HG02938 (cell line): ENCODE results near the gene COBL.

Source experiments
- ATAC-seq: cut with Tn5 transposase; IDR thresholded peaks from one replicate; pipeline ENCODE4 v1.9.1; 2021; ENCODE audit warnings: mild to moderate bottlenecking, moderate library complexity; ENCODE audit not compliant: unreplicated experiment

Gene COBL

GRCh38 chr7:51062222-51062987 lies 254.2 kb downstream of the COBL start:
- ATAC-seq, result no peak

GRCh38 chr7:51060536-51060935 lies 256.1 kb downstream of the COBL start:
- no peak for ATAC-seq

DNA sequence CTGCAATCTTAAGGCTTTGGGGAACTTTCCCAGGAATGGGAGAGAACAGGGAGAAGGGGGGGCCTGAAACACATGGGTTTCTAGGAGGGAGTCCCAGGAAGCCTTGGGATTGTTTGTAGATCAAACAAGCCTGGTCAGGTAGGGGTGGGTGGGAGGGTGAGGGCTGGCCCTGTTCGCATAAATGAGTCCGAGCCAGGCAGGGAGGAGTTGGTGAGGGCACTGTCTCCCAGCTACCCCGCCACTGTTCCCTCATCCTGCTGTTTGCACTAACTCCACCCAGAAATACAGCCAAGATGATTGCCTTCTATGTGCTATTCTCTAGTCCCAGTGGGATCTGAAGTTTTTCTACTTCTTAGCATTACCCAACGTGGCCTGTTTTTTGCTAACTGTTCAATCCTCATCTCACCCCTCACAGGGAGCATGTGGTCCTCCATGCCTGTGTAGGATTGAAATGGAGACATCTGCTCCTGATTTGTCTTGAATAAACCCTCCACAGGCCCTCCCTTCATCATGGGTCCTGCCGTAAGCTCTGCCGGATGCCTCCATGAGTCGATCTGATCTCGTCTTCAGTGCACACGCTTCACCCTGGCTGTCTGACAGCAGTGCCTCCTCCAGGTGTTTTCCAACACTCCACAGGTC lies 257.0 kb downstream of the COBL start:
- no peak for ATAC-seq

- ATAC-seq, result no peak
Observed at GRCh38 chr7:51058764-51059163, 257.8 kb downstream of the COBL start.

- no peak for ATAC-seq
Observed at GRCh38 chr7:51055039-51055840, 261.4 kb downstream of the COBL start.

GRCh38 chr7:51054231-51054630 lies 262.4 kb downstream of the COBL start:
- no peak for ATAC-seq

GRCh38 chr7:51053160-51053925 lies 263.3 kb downstream of the COBL start:
- no peak for ATAC-seq

DNA sequence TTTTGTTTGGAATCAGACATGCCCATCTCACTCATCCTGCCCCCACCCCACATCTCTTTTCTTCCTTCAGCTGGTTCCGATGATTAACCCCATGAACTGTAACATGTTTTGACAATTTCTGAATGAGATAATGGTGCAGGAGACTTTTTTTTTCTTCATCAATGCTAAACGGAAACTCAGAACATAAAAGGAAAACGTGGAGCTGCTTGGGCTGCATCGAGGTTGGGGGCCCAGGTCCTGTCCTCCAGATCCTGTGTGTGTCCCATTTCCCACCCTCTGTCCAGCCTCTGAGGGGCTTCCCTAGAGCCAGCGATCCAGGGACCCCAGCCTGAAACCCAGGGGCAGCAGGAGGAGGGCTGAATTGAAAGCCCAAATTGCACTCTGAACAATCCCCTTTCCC lies 270.1 kb downstream of the COBL start:
- no peak for ATAC-seq

DNA sequence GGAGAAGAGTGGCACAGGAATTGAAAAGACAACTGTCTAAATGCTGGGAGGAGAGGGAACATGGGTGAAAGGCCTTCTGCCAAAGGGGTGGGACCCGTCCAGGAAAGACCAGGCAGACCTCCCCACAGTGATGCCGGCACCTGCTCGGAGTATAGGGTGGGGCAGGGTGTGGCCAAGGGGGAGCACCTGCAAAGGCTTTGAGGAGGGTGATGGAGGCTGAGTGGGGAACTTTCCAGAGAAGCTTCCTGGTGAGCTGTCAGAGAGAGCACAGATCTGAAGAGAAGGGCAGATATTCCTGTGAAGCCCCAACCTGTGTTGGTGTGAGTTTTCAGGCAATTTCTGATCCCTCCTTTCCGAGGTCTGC lies 270.5 kb downstream of the COBL start:
- ATAC-seq, result no peak

DNA sequence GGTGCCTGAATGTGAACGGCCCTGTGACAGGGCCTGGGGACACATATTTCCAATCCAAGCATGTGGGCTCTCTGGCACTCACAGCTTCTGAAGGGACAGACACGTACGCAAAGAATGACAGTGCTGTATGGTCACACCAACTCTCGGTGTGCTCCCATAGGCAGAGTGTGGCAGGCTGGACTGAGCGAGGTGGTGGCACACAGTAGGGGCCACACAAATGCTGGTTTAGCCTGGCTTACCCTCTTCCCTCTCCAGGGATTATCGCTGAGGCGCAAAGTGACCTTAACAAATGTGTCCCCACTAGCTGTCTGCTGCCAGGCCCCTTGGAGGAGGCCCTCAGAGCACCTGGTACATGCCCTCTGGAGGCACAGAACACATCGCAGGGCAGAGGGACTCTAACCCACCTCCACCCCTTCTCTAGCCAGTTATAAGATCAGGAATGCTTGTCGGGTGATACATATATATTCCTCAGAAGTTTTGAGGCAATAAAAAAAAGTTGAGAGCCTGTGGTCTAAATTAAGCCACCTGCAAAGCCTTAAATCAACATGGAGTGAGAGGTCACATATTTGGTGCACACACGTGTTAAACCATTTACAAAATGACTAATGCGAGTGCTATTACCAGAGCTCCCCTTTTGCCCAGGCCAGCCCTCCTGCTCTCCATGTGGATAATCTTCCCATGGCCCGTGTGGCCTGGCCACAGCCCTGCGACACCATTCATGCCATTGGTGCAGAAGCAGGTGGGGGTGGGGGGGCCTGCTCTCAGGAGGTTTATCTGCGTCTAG lies 271.1 kb downstream of the COBL start:
- ATAC-seq, result no peak

DNA sequence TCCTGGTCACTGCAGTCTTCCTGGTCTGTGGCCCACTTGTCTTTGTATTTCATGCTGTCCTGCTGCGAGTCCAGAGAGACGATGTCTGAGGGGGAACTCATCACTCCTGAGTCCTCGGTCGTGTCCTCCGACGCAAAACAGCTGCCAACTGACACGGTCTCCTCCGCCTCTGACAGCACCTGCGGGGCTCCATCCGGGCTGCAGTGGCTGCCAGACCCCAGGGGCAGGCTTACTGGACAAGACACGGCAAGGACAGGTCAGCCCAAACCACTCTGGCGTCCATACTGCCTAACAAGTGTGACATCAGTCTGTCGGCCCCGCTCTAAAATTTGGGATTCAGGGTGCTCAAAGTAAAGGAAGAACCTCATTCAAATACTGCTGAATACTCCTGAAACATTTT lies 273.1 kb downstream of the COBL start:
- no peak for ATAC-seq

- no peak for ATAC-seq
Observed at GRCh38 chr7:51040787-51041186, 275.8 kb downstream of the COBL start.

- ATAC-seq, result no peak
Observed at GRCh38 chr7:51038573-51038972, 278.0 kb downstream of the COBL start.

GRCh38 chr7:51035716-51036115 lies 280.9 kb downstream of the COBL start:
- no peak for ATAC-seq

- ATAC-seq, result no peak
Observed at GRCh38 chr7:51034521-51035264, 281.9 kb downstream of the COBL start.

GRCh38 chr7:51033727-51034520 lies 282.7 kb downstream of the COBL start:
- ATAC-seq, result no peak

DNA sequence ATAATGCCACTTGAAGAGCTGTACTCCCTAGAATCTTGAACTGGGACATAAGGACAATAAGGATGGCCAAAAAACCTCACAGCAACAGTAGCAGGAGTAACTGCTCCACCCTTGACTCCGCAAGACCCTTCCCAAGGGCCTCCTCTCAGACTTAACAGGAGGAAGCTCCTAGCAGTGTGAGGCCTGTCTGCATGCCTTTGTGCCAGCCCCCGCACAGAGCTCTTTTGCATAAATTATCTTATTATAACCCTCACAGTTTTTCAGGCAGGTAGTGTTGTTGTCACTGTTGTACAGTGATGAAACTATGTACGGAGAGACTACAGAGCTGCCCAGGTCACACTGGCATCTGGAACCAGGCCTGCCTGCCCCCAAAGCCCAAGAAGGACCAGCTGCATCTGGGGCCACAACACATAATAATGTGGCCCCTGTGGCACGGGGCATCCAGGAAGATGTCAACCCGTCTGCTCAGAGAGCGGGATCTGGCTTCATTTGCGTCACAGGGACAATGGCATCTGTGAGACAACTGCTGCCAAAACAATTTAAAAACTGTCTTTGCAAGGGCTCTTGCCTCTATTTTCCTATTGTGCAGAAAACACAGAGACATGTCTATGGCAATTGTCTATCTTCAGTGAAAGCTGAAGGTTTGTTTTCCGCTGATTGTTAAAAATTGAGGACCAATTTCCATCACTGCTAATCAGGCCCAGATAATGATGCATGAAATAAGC lies 284.7 kb downstream of the COBL start:
- ATAC-seq, result no peak

DNA sequence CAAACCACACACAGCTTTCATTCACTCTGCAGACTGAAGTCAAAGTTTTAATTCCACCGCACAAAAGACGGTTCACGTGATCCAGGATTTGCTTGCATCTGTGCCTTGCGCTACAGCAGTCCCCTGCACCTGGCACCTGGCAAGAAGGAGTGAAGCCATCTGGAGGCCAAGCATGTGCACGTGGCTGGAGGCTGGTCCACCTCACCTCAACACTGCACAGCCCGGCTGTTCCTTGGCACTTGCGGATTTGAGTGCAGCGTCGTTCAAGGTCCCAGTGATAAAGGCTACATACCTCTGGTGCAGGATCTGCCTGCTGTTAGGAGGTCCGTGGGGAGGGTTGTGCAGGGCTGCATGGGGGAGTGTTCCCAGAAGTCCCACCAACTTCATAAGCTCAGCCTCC lies 285.4 kb downstream of the COBL start:
- no peak for ATAC-seq
